GM12891 (cell line): ENCODE results near the gene SAMMSON.

Source experiments
- POLR2A ChIP-seq: IDR thresholded peaks from 2 replicates; pipeline ENCODE4 v1.6.1; 2011; ENCODE audit warnings: low read depth, low read length, control low read depth
- POLR2AphosphoS5 ChIP-seq: IDR thresholded peaks from 2 replicates; pipeline ENCODE4 v1.6.1; 2011; ENCODE audit warnings: low read depth, low read length, control low read depth
- POU2F2 ChIP-seq: IDR thresholded peaks from 2 replicates; pipeline ENCODE4 v1.6.1; 2011; ENCODE audit warnings: low read depth, mild to moderate bottlenecking, control low read depth, low read length, moderate library complexity
- SPI1 ChIP-seq: IDR thresholded peaks from 2 replicates; pipeline ENCODE4 v1.6.1; 2011; ENCODE audit warnings: low read depth, low read length, control low read depth

- TF ChIP-seq POLR2AphosphoS5 (no peak), POLR2A (no peak), SPI1 (no peak), POU2F2 (no peak)
These were observed 68.5 kb downstream of the SAMMSON start for GRCh38 chr3:70067860-70068521.
